ENCODE measurements around the gene EMC1. TPM values are rescaled to one million over a fixed set of nuclear protein-coding genes. Genes with fewer than 3 reads are reported as not detected.

The EMC1 gene
- total RNA-seq, 8 experiments from 2014 or later, result 58.5 to 80.5 (median 68.0) TPM

Other genes starting within 250 kb of the EMC1 start
- 100 to 1,000 TPM in 6 of 8 experiments, 10 to 100 TPM in 2; 67.4 to 206 (median 116) TPM for gene UBR4, start 41.3 kb downstream of the EMC1 start, total RNA-seq
- 10 to 100 TPM; 32.1 to 67.3 (median 35.7) TPM for gene MRTO4, start 281 bp upstream of the EMC1 start, total RNA-seq
- gene AKR7A3, start 37.2 kb upstream of the EMC1 start, total RNA-seq, result 1 to 10 TPM in 2 of 8 experiments, under 1 TPM in 6; 0.43 to 1.2 (median 0.84) TPM
- 10 to 100 TPM; 47.7 to 68.7 (median 52.3) TPM for gene AKR7A2, start 60.6 kb upstream of the EMC1 start, total RNA-seq
- 10 to 100 TPM; 11.2 to 30.1 (median 15.5) TPM for gene SLC66A1, start 60.8 kb upstream of the EMC1 start, total RNA-seq
- 100 to 1,000 TPM in 6 of 8 experiments, 10 to 100 TPM in 2; 82.4 to 216 (median 123) TPM for gene CAPZB, start 234.0 kb upstream of the EMC1 start, total RNA-seq